ENCODE measurements around the gene RBM18. TPM values are rescaled to one million over a fixed set of nuclear protein-coding genes. Genes with fewer than 3 reads are reported as not detected.

RBM18 gene
- total RNA-seq, 1 donor from 2014 or later = 29.1 TPM

DNA sequence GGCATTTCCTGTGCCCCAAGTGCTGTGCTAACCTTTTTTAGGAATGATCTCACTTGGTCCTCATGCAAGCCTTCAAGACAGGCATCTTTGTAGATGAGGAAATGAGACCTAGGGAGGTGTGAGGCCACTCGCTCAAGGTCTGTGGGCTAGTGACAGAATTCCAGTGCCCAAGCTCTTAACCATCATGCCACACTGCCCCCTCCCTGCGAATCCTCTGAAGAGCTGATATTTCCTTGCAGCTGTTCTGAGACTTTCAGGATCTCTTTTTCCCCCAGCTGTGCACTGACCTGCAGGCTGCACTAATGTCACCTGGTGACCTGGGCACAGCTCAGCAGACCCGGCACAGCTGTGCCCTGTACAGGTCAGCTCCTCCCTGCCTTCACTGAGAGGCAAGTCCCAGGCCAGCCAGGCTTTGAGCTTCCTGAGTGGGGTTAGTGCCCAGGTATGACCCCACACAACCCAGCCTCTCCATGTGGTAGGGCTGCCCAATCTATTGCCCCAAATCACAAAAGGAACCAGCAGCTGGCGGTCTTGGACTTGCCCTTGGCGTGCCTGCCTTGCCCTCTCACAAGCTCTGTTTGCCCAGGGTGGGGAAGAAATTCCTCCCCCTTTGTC is 72.3 kb downstream of the RBM18 start:
- Mint-ChIP-seq H3K36me3 (ENCODE audit: low read depth, unreplicated experiment) (peaks cover 2% of the 10 kb centered on the region), H3K27ac (ENCODE audit: unreplicated experiment) (no peak overlapping the region), H3K4me3 (ENCODE audit: unreplicated experiment) (no peak overlapping the region), H3K27me3 (ENCODE audit: low read depth, unreplicated experiment) (peaks cover 40% of the 10 kb centered on the region), H3K4me1 (ENCODE audit: low read depth, unreplicated experiment) (peaks cover 2% of the 10 kb centered on the region), H3K9me3 (ENCODE audit: unreplicated experiment) (no peaks in the 10 kb centered on the region)
- DNase-seq (ENCODE audit: low read depth) (no peak), FAIRE-seq (no peak)
- Histone ChIP-seq H3K9me3 (ENCODE audit: insufficient read depth, low read depth, low read length) (no peaks in the 10 kb centered on the region), H3K27me3 (ENCODE audit: insufficient read depth, low read length) (peaks cover 4% of the 10 kb centered on the region), H3K79me2 (ENCODE audit: insufficient read depth, low read length) (no peaks in the 10 kb centered on the region), H3K9ac (ENCODE audit: low read length) (no peak overlapping the region), H3K4me3 (ENCODE audit: insufficient read depth, low read depth, low read length) (no peak overlapping the region), H3K36me3 (ENCODE audit: insufficient read depth, low read length) (no peaks in the 10 kb centered on the region), H2AFZ (ENCODE audit: low read depth, low read length) (no peak overlapping the region), H3K4me1 (ENCODE audit: insufficient read depth, low read length) (no peaks in the 10 kb centered on the region), H3K27ac (ENCODE audit: low read depth, low read length) (no peak overlapping the region), H4K20me1 (ENCODE audit: insufficient read depth, low read length) (no peaks in the 10 kb centered on the region), H3K4me2 (ENCODE audit: low read length) (no peak overlapping the region)
- no peak for TF ChIP-seq EZH2 (IDR thresholded peaks at IDR 0.05; ENCODE audit: insufficient read depth, low read length)
- TF ChIP-seq, protein P1, sequence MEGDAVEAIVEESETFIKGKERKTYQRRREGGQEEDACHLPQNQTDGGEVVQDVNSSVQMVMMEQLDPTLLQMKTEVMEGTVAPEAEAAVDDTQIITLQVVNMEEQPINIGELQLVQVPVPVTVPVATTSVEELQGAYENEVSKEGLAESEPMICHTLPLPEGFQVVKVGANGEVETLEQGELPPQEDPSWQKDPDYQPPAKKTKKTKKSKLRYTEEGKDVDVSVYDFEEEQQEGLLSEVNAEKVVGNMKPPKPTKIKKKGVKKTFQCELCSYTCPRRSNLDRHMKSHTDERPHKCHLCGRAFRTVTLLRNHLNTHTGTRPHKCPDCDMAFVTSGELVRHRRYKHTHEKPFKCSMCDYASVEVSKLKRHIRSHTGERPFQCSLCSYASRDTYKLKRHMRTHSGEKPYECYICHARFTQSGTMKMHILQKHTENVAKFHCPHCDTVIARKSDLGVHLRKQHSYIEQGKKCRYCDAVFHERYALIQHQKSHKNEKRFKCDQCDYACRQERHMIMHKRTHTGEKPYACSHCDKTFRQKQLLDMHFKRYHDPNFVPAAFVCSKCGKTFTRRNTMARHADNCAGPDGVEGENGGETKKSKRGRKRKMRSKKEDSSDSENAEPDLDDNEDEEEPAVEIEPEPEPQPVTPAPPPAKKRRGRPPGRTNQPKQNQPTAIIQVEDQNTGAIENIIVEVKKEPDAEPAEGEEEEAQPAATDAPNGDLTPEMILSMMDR (IDR thresholded peaks at IDR 0.05; ENCODE audit: insufficient read depth, low read depth, low read length) = no peak

DNA sequence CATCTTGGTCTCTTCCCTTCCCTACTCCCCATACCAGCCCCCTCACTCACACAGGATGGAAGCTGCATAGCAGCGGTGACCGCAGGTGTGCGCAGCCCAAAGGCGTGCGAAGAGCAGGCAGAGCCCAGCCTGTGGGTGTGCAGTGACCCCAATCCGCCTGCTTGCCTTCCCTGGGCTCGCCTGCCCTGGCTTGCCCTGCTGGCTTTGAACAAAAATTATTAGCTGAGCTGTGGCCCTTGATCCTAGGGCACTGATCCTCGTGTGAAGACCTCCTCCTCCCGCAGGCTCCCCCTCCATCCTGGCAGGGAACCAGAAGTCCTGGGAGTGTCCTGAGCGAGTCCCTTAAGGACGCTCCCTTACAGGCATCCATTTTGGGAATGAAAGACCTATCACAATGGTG is 73.1 kb downstream of the RBM18 start:
- DNase-seq (ENCODE audit: low read depth) = no peak
- Histone ChIP-seq H3K27ac (ENCODE audit: low read depth, low read length) (no peak overlapping the region), H4K20me1 (ENCODE audit: insufficient read depth, low read length) (no peaks in the 10 kb centered on the region), H3K4me1 (ENCODE audit: insufficient read depth, low read length) (no peaks in the 10 kb centered on the region), H3K79me2 (ENCODE audit: insufficient read depth, low read length) (no peaks in the 10 kb centered on the region), H3K9ac (ENCODE audit: low read length) (no peak overlapping the region), H3K27me3 (ENCODE audit: insufficient read depth, low read length) (peaks cover 3% of the 10 kb centered on the region), H3K36me3 (ENCODE audit: insufficient read depth, low read length) (no peaks in the 10 kb centered on the region), H3K4me3 (ENCODE audit: insufficient read depth, low read depth, low read length) (no peak overlapping the region), H3K4me2 (ENCODE audit: low read length) (no peak overlapping the region), H3K9me3 (ENCODE audit: insufficient read depth, low read depth, low read length) (no peaks in the 10 kb centered on the region), H2AFZ (ENCODE audit: low read depth, low read length) (no peak overlapping the region)
- Mint-ChIP-seq H3K4me3 (ENCODE audit: unreplicated experiment) (no peak overlapping the region), H3K27me3 (ENCODE audit: low read depth, unreplicated experiment) (peaks cover 32% of the 10 kb centered on the region), H3K9me3 (ENCODE audit: unreplicated experiment) (no peaks in the 10 kb centered on the region), H3K36me3 (ENCODE audit: low read depth, unreplicated experiment) (peaks cover 2% of the 10 kb centered on the region), H3K27ac (ENCODE audit: unreplicated experiment) (no peak overlapping the region), H3K4me1 (ENCODE audit: low read depth, unreplicated experiment) (peaks cover 2% of the 10 kb centered on the region)
- TF ChIP-seq, protein P1 (IDR thresholded peaks at IDR 0.05; ENCODE audit: insufficient read depth, low read depth, low read length) = no peak
- no peak for TF ChIP-seq EZH2 (IDR thresholded peaks at IDR 0.05; ENCODE audit: insufficient read depth, low read length)
- FAIRE-seq = no peak

DNA sequence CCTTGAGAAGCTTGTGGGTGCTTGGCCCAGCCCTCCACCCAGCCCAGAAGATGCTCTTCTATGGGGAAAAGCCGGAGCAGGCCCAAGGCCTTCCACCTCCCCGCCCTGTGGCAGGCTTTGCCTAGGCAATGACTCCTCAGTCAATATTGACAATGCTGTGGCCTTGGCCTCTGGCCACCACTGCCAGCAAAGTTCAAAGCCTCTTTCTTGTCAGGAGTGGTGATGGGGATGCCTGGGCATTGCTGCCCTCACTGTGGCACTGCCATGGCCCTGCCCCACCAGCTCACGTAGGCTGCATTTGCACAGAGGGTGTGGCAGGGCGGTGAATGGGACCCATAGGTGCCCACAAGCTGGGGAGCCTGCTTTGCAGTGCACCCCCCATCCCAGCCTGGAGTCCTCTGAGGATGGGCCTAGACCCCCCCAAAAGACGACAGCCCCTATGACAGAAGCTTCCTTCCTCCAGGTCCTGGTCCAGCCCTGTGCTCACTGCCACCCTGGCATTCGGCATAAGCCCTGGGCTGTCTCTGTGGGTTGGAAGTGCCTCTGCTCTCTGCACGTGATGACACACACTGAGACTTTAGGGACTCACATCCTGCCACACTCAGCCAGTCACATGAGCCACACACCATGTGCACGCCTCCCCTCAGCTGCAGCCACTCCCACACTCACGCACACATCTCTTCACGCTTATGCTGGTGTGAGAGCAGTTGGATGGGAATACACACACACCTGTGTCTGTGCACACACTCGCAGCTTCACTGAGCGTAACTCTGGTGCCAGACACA is 73.9 kb downstream of the RBM18 start:
- no peaks in the 10 kb centered on the region for H3K4me1 ChIP-seq (ENCODE audit: insufficient read depth, low read length)
- Mint-ChIP-seq H3K27ac (ENCODE audit: unreplicated experiment) (no peak overlapping the region), H3K27me3 (ENCODE audit: low read depth, unreplicated experiment) (peaks cover 35% of the 10 kb centered on the region), H3K9me3 (ENCODE audit: unreplicated experiment) (no peaks in the 10 kb centered on the region), H3K36me3 (ENCODE audit: low read depth, unreplicated experiment) (peaks cover 2% of the 10 kb centered on the region), H3K4me3 (ENCODE audit: unreplicated experiment) (no peak overlapping the region), H3K4me1 (ENCODE audit: low read depth, unreplicated experiment) (peaks cover 2% of the 10 kb centered on the region)
- no peaks in the 10 kb centered on the region for H3K79me2 ChIP-seq (ENCODE audit: insufficient read depth, low read length)
- H3K27ac ChIP-seq (ENCODE audit: low read depth, low read length) = no peak overlapping the region
- no peak overlapping the region for H3K9ac ChIP-seq (ENCODE audit: low read length)
- no peaks in the 10 kb centered on the region for H3K9me3 ChIP-seq (ENCODE audit: insufficient read depth, low read depth, low read length)
- H2AFZ ChIP-seq (ENCODE audit: low read depth, low read length) = no peak overlapping the region
- DNase-seq (ENCODE audit: low read depth) (no peak), FAIRE-seq (no peak)
- no peak for TF ChIP-seq EZH2 (IDR thresholded peaks at IDR 0.05; ENCODE audit: insufficient read depth, low read length)
- TF ChIP-seq, protein P1 (IDR thresholded peaks at IDR 0.05; ENCODE audit: insufficient read depth, low read depth, low read length) = no peak
- peaks cover 3% of the 10 kb centered on the region for H3K27me3 ChIP-seq (ENCODE audit: insufficient read depth, low read length)
- H3K36me3 ChIP-seq (ENCODE audit: insufficient read depth, low read length) = no peaks in the 10 kb centered on the region
- H3K4me2 ChIP-seq (ENCODE audit: low read length) = no peak overlapping the region
- no peaks in the 10 kb centered on the region for H4K20me1 ChIP-seq (ENCODE audit: insufficient read depth, low read length)
- H3K4me3 ChIP-seq (ENCODE audit: insufficient read depth, low read depth, low read length) = no peak overlapping the region
